ENCODE measurements around the gene ADAMTS10. TPM values are rescaled to one million over a fixed set of nuclear protein-coding genes. Genes with fewer than 3 reads are reported as not detected.
"Not testable (repeated sequence)": the region's sequence is repeated elsewhere in the genome, so short reads cannot be mapped to it uniquely, and the experiment has no call there.

The ADAMTS10 gene
- total and polyA plus RNA-seq, 4 donors = 9.1 to 44.1 (median 15.3) TPM

DNA sequence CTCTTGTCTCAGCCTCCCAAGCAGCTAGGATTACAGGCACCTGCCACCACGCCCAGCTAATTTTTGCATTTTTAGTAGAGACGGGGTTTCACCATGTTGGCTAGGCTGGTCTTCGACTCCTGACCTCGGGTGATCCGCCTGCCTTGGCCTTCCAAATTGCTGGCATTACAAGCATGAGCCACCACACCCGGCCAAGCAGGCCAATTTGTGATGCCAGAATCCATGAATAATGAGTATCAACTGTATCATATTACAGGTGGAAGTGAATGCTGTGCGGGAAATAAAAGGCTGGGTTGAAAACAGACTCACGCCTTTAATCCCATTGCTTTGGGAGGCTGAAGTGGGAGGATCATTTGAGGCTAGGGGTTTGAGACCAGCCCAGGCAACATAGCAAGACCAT, 16.3 kb upstream of the ADAMTS10 start:
- peaks cover 0 to 10% (median 5%) of the 10 kb centered on the region in 4 donors for H3K9me3 ChIP-seq (ENCODE audit: control insufficient read depth in 4 of 4, insufficient read depth in 3 of 4, low read length in 3 of 4)
- DNase-seq (no peak), ATAC-seq (ENCODE audit: insufficient read depth, low FRiP score) (no peak)
- H3K27ac ChIP-seq (ENCODE audit: low read depth in 1 of 2, low read length in 1 of 2) = no peak overlapping the region
- H3K9ac ChIP-seq (ENCODE audit: insufficient read depth in 1 of 2, low read length in 2 of 2) = no peak overlapping the region
- peaks cover 0 to 6% (median 0%) of the 10 kb centered on the region in 5 donors for H3K4me1 ChIP-seq (ENCODE audit: control insufficient read depth in 5 of 5, insufficient read depth in 5 of 5, low read length in 5 of 5)
- no peaks in the 10 kb centered on the region for H3K36me3 ChIP-seq (ENCODE audit: control insufficient read depth in 4 of 4, insufficient read depth in 4 of 4, low read length in 4 of 4)
- no peak overlapping the region for H3K4me3 ChIP-seq
- no peaks in the 10 kb centered on the region for H3K27me3 ChIP-seq (ENCODE audit: control insufficient read depth in 3 of 3, insufficient read depth in 3 of 3, low read length in 2 of 3)
- TF ChIP-seq, protein P1, sequence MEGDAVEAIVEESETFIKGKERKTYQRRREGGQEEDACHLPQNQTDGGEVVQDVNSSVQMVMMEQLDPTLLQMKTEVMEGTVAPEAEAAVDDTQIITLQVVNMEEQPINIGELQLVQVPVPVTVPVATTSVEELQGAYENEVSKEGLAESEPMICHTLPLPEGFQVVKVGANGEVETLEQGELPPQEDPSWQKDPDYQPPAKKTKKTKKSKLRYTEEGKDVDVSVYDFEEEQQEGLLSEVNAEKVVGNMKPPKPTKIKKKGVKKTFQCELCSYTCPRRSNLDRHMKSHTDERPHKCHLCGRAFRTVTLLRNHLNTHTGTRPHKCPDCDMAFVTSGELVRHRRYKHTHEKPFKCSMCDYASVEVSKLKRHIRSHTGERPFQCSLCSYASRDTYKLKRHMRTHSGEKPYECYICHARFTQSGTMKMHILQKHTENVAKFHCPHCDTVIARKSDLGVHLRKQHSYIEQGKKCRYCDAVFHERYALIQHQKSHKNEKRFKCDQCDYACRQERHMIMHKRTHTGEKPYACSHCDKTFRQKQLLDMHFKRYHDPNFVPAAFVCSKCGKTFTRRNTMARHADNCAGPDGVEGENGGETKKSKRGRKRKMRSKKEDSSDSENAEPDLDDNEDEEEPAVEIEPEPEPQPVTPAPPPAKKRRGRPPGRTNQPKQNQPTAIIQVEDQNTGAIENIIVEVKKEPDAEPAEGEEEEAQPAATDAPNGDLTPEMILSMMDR (IDR thresholded peaks at IDR 0.05; ENCODE audit: control extremely low read depth, extremely low read depth) = no peak
- 84 to 90% methylated on average over 8 of the region's 8 CpGs for WGBS, 2 donors

DNA sequence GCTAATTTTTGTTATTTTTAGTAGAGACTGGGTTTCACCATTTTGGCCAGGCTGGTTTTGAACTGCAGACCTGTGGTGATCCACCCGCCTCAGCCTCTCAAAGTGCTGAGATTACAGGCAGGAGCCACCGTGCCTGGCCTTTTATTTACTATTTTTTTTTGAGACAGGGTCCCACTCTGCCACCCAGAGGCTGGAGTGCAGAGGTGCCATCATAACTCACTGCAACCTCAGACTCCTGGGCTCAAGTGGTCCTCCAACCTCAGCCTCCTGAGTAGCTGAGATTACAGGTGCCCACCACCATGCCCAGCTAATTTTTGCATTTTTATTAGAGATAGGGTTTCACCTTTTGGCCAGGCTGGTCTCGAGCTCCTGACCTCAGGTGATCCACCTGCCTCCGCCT, 12.4 kb upstream of the ADAMTS10 start:
- not testable (repeated sequence) for H3K36me3 ChIP-seq (ENCODE audit: control insufficient read depth in 4 of 4, insufficient read depth in 4 of 4, low read length in 4 of 4); DNase-seq; H3K4me3 ChIP-seq; H3K4me1 ChIP-seq (ENCODE audit: control insufficient read depth in 5 of 5, insufficient read depth in 5 of 5, low read length in 5 of 5); H3K27ac ChIP-seq (ENCODE audit: low read depth in 1 of 2, low read length in 1 of 2); H3K9me3 ChIP-seq (ENCODE audit: control insufficient read depth in 4 of 4, insufficient read depth in 3 of 4, low read length in 3 of 4); H3K9ac ChIP-seq (ENCODE audit: insufficient read depth in 1 of 2, low read length in 2 of 2); ATAC-seq (ENCODE audit: insufficient read depth, low FRiP score); H3K27me3 ChIP-seq (ENCODE audit: control insufficient read depth in 3 of 3, insufficient read depth in 3 of 3, low read length in 2 of 3)
- WGBS, 2 donors = 55 to 56% methylated on average over 4 of the region's 4 CpGs

DNA sequence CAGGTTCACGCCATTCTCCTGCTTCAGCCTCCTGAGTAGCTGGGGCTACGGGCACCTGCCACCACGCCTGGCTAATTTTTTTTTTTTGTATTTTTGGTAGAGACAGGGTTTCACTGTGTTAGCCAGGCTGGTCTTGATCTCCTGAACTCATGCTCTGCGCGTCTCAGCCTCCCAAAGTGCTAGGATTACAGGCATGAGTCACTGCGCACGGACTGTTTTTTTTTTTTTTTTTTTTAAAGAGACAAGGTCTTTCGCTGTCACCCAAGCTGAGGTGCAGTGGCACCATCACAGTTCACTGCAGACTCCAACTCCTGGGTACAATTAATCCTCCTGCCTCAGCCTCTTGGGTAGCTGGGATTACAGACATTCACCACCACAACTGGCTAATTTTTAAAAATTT, 8.2 kb upstream of the ADAMTS10 start:
- H3K36me3 ChIP-seq (ENCODE audit: control insufficient read depth in 4 of 4, insufficient read depth in 4 of 4, low read length in 4 of 4) = no peaks in the 10 kb centered on the region
- TF ChIP-seq, protein P1 (IDR thresholded peaks at IDR 0.05; ENCODE audit: control extremely low read depth, extremely low read depth) = no peak
- WGBS, 2 donors = 71 to 90% methylated on average over 8 of the region's 8 CpGs
- DNase-seq (no peak), ATAC-seq (ENCODE audit: insufficient read depth, low FRiP score) (no peak)
- no peaks in the 10 kb centered on the region for H3K4me1 ChIP-seq (ENCODE audit: control insufficient read depth in 5 of 5, insufficient read depth in 5 of 5, low read length in 5 of 5)
- peaks cover 0 to 2% (median 0%) of the 10 kb centered on the region in 4 donors for H3K9me3 ChIP-seq (ENCODE audit: control insufficient read depth in 4 of 4, insufficient read depth in 3 of 4, low read length in 3 of 4)
- peaks cover 0 to 3% (median 0%) of the 10 kb centered on the region in 3 donors for H3K27me3 ChIP-seq (ENCODE audit: control insufficient read depth in 3 of 3, insufficient read depth in 3 of 3, low read length in 2 of 3)
- no peak overlapping the region for H3K9ac ChIP-seq (ENCODE audit: insufficient read depth in 1 of 2, low read length in 2 of 2)
- no peak overlapping the region for H3K27ac ChIP-seq (ENCODE audit: low read depth in 1 of 2, low read length in 1 of 2)
- no peak overlapping the region for H3K4me3 ChIP-seq

DNA sequence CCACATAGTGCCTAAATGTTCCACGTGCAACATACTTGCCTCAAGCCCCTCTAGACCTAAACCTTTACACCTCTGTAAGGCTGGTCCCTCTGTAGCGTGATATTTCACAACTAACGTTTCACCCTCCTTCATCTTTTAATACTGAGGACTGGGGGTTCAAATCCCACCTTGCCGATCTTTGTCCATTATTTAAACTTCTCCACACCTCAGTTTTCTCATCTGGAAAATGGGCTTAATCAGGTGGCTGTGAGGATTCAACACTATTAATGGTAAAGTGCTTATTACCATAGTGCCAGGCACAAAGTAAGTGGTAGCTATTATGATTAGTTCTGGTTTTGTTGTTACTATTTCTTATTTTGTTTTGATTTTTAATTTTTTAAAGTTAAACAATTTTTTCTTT, 7.5 kb upstream of the ADAMTS10 start:
- 83 to 87% methylated on average over 4 of the region's 4 CpGs for WGBS, 2 donors
- no peak overlapping the region for H3K9ac ChIP-seq (ENCODE audit: insufficient read depth in 1 of 2, low read length in 2 of 2)
- no peak for DNase-seq
- H3K27me3 ChIP-seq (ENCODE audit: control insufficient read depth in 3 of 3, insufficient read depth in 3 of 3, low read length in 2 of 3) = peaks cover 0 to 3% (median 0%) of the 10 kb centered on the region in 3 donors
- H3K9me3 ChIP-seq (ENCODE audit: control insufficient read depth in 4 of 4, insufficient read depth in 3 of 4, low read length in 3 of 4) = peaks cover 0 to 2% (median 0%) of the 10 kb centered on the region in 4 donors
- no peaks in the 10 kb centered on the region for H3K4me1 ChIP-seq (ENCODE audit: control insufficient read depth in 5 of 5, insufficient read depth in 5 of 5, low read length in 5 of 5)
- no peak overlapping the region for H3K27ac ChIP-seq (ENCODE audit: low read depth in 1 of 2, low read length in 1 of 2)
- TF ChIP-seq, protein P1 (IDR thresholded peaks at IDR 0.05; ENCODE audit: control extremely low read depth, extremely low read depth) = no peak
- no peaks in the 10 kb centered on the region for H3K36me3 ChIP-seq (ENCODE audit: control insufficient read depth in 4 of 4, insufficient read depth in 4 of 4, low read length in 4 of 4)
- no peak for ATAC-seq (ENCODE audit: insufficient read depth, low FRiP score)
- no peak overlapping the region for H3K4me3 ChIP-seq

DNA sequence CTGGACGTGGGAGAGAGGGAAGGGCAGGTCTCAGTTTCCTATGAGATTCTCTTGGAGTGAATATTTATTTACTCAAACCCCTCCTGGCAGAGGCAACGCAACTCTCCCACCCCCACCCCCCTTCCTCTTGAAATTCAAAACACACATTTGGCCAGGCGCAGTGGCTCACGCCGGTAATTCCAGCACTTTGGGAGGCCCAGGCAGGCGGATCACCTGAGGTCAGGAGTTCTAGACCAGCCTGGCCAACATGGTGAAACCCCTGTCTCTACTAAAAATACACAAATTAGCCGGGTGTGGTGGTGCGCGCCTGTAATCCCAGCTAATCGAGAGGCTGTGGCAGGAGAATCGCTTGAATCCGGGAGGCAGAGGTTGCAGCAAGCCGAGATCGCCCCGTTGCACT, 6.8 kb upstream of the ADAMTS10 start:
- DNase-seq; H3K9me3 ChIP-seq (ENCODE audit: control insufficient read depth in 4 of 4, insufficient read depth in 3 of 4, low read length in 3 of 4); H3K27me3 ChIP-seq (ENCODE audit: control insufficient read depth in 3 of 3, insufficient read depth in 3 of 3, low read length in 2 of 3); H3K9ac ChIP-seq (ENCODE audit: insufficient read depth in 1 of 2, low read length in 2 of 2); H3K4me1 ChIP-seq (ENCODE audit: control insufficient read depth in 5 of 5, insufficient read depth in 5 of 5, low read length in 5 of 5); H3K36me3 ChIP-seq (ENCODE audit: control insufficient read depth in 4 of 4, insufficient read depth in 4 of 4, low read length in 4 of 4); H3K27ac ChIP-seq (ENCODE audit: low read depth in 1 of 2, low read length in 1 of 2); H3K4me3 ChIP-seq; ATAC-seq (ENCODE audit: insufficient read depth, low FRiP score): not testable (repeated sequence)
- 67 to 76% methylated on average over 15 of the region's 15 CpGs for WGBS, 2 donors
